GM18502 (cell line): Measurements from ENCODE around the gene GOLGA8G.
"Not testable (repeated sequence)": the region's sequence is repeated elsewhere in the genome, so short reads cannot be mapped to it uniquely, and the experiment has no call there.

Experiments
- ATAC-seq: cut with Tn5 transposase; IDR thresholded peaks from one replicate; pipeline ENCODE4 v1.9.1; 2021; ENCODE audit warnings: mild to moderate bottlenecking; ENCODE audit not compliant: unreplicated experiment, poor library complexity

GOLGA8G gene

DNA sequence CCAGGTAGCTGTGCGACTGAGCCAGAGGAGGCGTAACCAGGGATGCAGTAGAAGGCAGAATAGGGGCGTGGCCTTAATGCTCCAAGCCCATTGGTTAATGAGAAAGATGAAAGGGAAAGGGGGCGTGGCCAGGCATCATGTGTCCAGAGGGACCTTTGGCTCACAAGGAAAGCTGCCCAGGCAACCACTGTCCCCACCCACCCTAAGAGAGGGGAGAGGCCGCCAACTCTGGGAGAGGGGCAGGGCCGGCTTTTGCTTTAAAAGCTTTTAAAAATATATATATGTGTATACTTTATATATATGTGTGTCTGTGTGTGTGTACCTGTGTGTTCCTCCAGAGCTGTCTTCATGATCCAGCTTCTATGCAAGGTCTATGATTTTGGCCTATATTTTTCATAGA lies at the start of gene GOLGA8G:
Gene GOLGA8G (minus strand): TSS at position 18 of the 400 bp plus-strand sequence. CDS start 62 bp downstream, outside the sequence.
- ATAC-seq, result not testable (repeated sequence)

- ATAC-seq, result not testable (repeated sequence)
Measured at GRCh38 chr15:28573351-28573750, 40.6 kb upstream of the GOLGA8G start.

DNA sequence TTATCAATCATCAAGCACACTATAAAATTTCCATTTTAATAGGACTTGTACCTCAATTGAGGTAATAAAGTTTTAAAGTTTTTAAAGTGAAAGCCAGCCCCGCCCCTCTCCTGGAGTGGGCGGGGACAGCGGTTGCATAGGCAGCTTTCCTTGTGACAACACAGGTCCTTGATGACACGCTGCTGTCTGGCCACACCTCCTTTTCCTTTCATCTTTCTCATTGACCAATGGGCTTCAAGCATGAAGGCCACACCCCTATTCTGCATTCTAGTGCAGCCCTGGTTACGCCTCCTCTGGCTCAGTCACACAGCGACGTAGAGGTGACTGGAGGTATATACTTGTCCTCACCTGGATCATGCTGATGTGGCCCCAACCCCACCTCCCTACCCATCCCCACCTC lies 20.5 kb upstream of the GOLGA8G start, which contains the start of gene GOLGA6L25:
Gene GOLGA6L25 (plus strand): TSS at position 301 of the 400 bp plus-strand sequence. CDS start 61 bp downstream, at position 362.
- not testable (repeated sequence) for ATAC-seq

GRCh38 chr15:28515208-28515607 lies 17.6 kb downstream of the GOLGA8G start:
- not testable (repeated sequence) for ATAC-seq

- not testable (repeated sequence) for ATAC-seq
Measured at GRCh38 chr15:28514128-28514527, 18.6 kb downstream of the GOLGA8G start.

- ATAC-seq, result not testable (repeated sequence)
Measured at GRCh38 chr15:28508217-28508889, 24.4 kb downstream of the GOLGA8G start.

DNA sequence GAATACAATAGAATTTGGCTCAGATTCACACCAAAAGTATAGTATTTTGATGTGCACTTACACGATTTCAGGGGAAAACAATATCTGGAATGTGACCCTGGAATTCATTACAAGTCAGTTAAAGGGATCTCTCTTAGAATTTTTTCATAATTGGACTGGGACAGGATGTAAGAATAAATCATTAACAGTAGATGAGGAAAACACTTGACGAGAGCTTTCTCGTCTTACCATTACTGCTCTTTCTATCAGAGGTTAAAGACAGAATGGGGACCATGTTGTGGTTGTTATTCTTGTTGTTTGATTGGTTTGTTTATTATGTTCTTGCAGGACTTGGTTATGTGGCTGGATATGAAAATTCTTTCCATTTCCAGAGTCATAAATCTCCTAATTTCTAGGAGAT lies 51.4 kb downstream of the GOLGA8G start:
- not testable (repeated sequence) for ATAC-seq
